ENCODE measurements around the gene UTS2B. TPM values are rescaled to one million over a fixed set of nuclear protein-coding genes. Genes with fewer than 3 reads are reported as not detected.

Gene UTS2B
- total RNA-seq, 1 experiment from 2014 or later, result 0.26 TPM

- intact Hi-C loops (cut with micrococcal nuclease; ENCODE audit: unreplicated experiment) (no loop called here), in situ Hi-C loops (cut with HindIII; ENCODE audit: low pct_unique_long_range_greater_than_20kb, low sequenced_read_pairs) (no loop called here)
- ATAC-seq (no peak), DNase-seq (ENCODE audit: low read depth, low spot score) (no peak)
- no TSS peak for BruUV-seq (replicated peaks)
- H3K9me3 ChIP-seq (ENCODE audit: control insufficient read depth, insufficient read depth, low read depth, low read length), result no peaks in the 10 kb centered on the region
- no peaks in the 10 kb centered on the region for H3K27me3 ChIP-seq (ENCODE audit: control insufficient read depth, insufficient read depth, low read length)
- no peaks in the 10 kb centered on the region for H3K36me3 ChIP-seq (ENCODE audit: control insufficient read depth, insufficient read depth, low read length)
- H3K4me3 ChIP-seq (ENCODE audit: low read depth in 2 of 2, low read length in 2 of 2), result no peak overlapping the region
- no peaks in the 10 kb centered on the region for H3K4me1 ChIP-seq (ENCODE audit: control insufficient read depth, insufficient read depth, low read length)
- POLR2A ChIA-PET, result no interaction called here
- CTCF ChIA-PET, result no interaction called here
- H3K27ac ChIP-seq (ENCODE audit: low read length), result no peak overlapping the region
- no peak for TF ChIP-seq TCF7L2 (IDR thresholded peaks at IDR 0.05; ENCODE audit: low read depth, low read length)
- no peak for TF ChIP-seq POLR2AphosphoS5 (IDR thresholded peaks at IDR 0.05; ENCODE audit: low read depth, low read length)
- no peak for TF ChIP-seq REST (IDR thresholded peaks at IDR 0.05; ENCODE audit: insufficient read depth in 1 of 2, low read depth in 2 of 2, low read length in 1 of 2)
- TF ChIP-seq CTCF (IDR thresholded peaks at IDR 0.05), result no peak
- TF ChIP-seq SIN3A (IDR thresholded peaks at IDR 0.05; ENCODE audit: borderline replicate concordance, insufficient read depth, low read depth, low read length), result no peak
Measured at GRCh38 chr3:191303596-191303995, 26.7 kb downstream of the UTS2B start.

GRCh38 chr3:191302451-191302850 lies 27.9 kb downstream of the UTS2B start:
- in situ Hi-C loops (cut with HindIII; ENCODE audit: low pct_unique_long_range_greater_than_20kb, low sequenced_read_pairs), result no loop called here
- Histone ChIP-seq H3K4me3 (ENCODE audit: low read depth in 2 of 2, low read length in 2 of 2) (no peak overlapping the region), H3K27me3 (ENCODE audit: control insufficient read depth, insufficient read depth, low read length) (no peaks in the 10 kb centered on the region), H3K27ac (ENCODE audit: low read length) (no peak overlapping the region), H3K36me3 (ENCODE audit: control insufficient read depth, insufficient read depth, low read length) (no peaks in the 10 kb centered on the region), H3K4me1 (ENCODE audit: control insufficient read depth, insufficient read depth, low read length) (no peaks in the 10 kb centered on the region), H3K9me3 (ENCODE audit: control insufficient read depth, insufficient read depth, low read depth, low read length) (no peaks in the 10 kb centered on the region)
- BruUV-seq (replicated peaks), result no TSS peak
- intact Hi-C loops (cut with micrococcal nuclease; ENCODE audit: unreplicated experiment), result no loop called here
- POLR2A ChIA-PET, result no interaction called here
- no peak for ATAC-seq
- CTCF ChIA-PET, result no interaction called here
- no peak for DNase-seq (ENCODE audit: low read depth, low spot score)
- no peak for TF ChIP-seq SIN3A (IDR thresholded peaks at IDR 0.05; ENCODE audit: borderline replicate concordance, insufficient read depth, low read depth, low read length)
- TF ChIP-seq CTCF (IDR thresholded peaks at IDR 0.05), result no peak
- TF ChIP-seq REST (IDR thresholded peaks at IDR 0.05; ENCODE audit: insufficient read depth in 1 of 2, low read depth in 2 of 2, low read length in 1 of 2), result no peak
- no peak for TF ChIP-seq TCF7L2 (IDR thresholded peaks at IDR 0.05; ENCODE audit: low read depth, low read length)
- TF ChIP-seq POLR2AphosphoS5 (IDR thresholded peaks at IDR 0.05; ENCODE audit: low read depth, low read length), result no peak
